Stomach (tissue), 4 donors: ENCODE results near the gene CEACAM16.

Experiments used
- POLR2A ChIP-seq, 4 donors: fragments of 450-650 bp; IDR thresholded peaks; one replicate each; pipeline ENCODE4 v1.6.1; 2016; ENCODE audit warnings: antibody characterized with exemption in 4 of 4, control low read depth in 2 of 4, mild to moderate bottlenecking in 1 of 4, moderate library complexity in 1 of 4
- TF ChIP-seq, protein P1 (sequence below), 7 experiments: fragments of 450-650 bp in 4 of 7; fragments of 200-600 bp in 3 of 7; sonication (generic) in 3 of 7; IDR thresholded peaks; one replicate each; pipeline ENCODE4 v1.5.1; 2016 to 2019; ENCODE audit warnings: antibody characterized with exemption in 7 of 7, control low read depth in 2 of 7, mild to moderate bottlenecking in 1 of 7

DNA sequence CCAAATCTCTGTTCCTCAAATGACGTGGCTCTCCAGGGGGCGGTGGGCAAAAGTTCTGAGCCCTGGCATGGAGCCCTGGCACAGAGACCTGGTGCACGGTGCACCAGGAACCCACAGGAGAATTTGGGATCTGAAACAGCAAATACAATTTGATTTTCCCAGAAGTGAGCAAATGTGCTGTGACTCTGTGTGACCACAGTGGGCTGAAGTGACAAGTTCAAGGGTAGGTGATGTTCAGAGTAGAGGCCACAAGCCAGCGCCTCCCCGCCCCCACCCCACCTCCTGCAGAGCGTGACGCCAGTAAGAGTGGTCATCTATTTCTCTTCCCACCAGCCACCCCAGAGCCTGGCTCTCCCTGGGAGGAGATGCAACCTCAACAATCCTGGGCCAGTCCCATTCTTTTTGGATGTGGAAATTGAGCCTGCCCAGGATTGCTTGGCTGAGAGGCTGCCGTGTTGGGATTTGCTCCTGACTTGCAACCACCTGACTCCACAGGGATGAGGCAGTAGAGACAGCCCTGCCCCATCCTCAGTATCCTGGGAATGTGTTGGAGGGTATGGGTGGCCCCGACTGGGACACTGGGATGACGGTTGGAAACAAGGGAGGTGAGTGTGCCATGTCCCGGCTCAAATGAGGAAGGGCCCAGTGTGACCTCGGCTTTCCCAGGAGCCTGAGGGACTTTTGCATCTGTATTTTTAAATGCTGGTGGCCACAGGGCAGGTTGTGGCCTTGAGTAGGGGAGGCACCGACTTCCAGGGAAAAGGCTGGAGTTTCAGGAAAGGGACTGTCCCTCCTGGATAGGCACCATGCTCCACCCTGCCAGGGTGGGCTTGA, 38.5 kb downstream of the CEACAM16 start:
- TF ChIP-seq, protein P1, sequence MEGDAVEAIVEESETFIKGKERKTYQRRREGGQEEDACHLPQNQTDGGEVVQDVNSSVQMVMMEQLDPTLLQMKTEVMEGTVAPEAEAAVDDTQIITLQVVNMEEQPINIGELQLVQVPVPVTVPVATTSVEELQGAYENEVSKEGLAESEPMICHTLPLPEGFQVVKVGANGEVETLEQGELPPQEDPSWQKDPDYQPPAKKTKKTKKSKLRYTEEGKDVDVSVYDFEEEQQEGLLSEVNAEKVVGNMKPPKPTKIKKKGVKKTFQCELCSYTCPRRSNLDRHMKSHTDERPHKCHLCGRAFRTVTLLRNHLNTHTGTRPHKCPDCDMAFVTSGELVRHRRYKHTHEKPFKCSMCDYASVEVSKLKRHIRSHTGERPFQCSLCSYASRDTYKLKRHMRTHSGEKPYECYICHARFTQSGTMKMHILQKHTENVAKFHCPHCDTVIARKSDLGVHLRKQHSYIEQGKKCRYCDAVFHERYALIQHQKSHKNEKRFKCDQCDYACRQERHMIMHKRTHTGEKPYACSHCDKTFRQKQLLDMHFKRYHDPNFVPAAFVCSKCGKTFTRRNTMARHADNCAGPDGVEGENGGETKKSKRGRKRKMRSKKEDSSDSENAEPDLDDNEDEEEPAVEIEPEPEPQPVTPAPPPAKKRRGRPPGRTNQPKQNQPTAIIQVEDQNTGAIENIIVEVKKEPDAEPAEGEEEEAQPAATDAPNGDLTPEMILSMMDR (IDR thresholded peaks at IDR 0.05), result no peak
- TF ChIP-seq POLR2A (IDR thresholded peaks at IDR 0.05), result no peak
